Stimulated activated CD4-positive, alpha-beta T cell treated with anti-CD3 and anti-CD28 coated beads, Interleukin-12 subunit alpha, Interleukin-12 subunit beta, amount 100 ng/mL, for 4 hours (primary cell): Measurements from ENCODE around the gene OGG1.

Experiments
- DNase-seq: peaks from one replicate; pipeline ENCODE4 v3.0.0-alpha.2; 2020

The OGG1 gene

GRCh38 chr3:9749645-9750555 lies at the start of gene OGG1:
OGG1 (plus strand) TSS chr3:9749952; CDS start chr3:9750287, 335 bp downstream.
- DNase-seq, result peak; percentile 90

- no peak for DNase-seq
Observed at GRCh38 chr3:9700536-9700935, 49.2 kb upstream of the OGG1 start.

GRCh38 chr3:9701006-9701405 lies 48.7 kb upstream of the OGG1 start:
- DNase-seq, result no peak

- no peak for DNase-seq
Observed at GRCh38 chr3:9701711-9702110, 48.0 kb upstream of the OGG1 start.

- no peak for DNase-seq
Observed at GRCh38 chr3:9703240-9703639, 46.5 kb upstream of the OGG1 start.

GRCh38 chr3:9703736-9704346 lies 45.9 kb upstream of the OGG1 start, which contains the start of gene CPNE9:
CPNE9 (plus strand) TSS chr3:9703833; CDS start chr3:9703997, 164 bp downstream.
- no peak for DNase-seq

GRCh38 chr3:9704347-9705322 lies 45.1 kb upstream of the OGG1 start:
- DNase-seq, result peak; percentile 11

- no peak for DNase-seq
Observed at GRCh38 chr3:9710174-9710739, 39.5 kb upstream of the OGG1 start.

- DNase-seq, result no peak
Observed at GRCh38 chr3:9712415-9712814, 37.3 kb upstream of the OGG1 start.

GRCh38 chr3:9713142-9713541 lies 36.6 kb upstream of the OGG1 start:
- DNase-seq, result no peak

GRCh38 chr3:9715136-9715535 lies 34.6 kb upstream of the OGG1 start:
- DNase-seq, result no peak

GRCh38 chr3:9715764-9716437 lies 33.9 kb upstream of the OGG1 start:
- DNase-seq, result no peak

- no peak for DNase-seq
Observed at GRCh38 chr3:9716801-9717555, 32.8 kb upstream of the OGG1 start.

GRCh38 chr3:9717563-9717962 lies 32.2 kb upstream of the OGG1 start:
- no peak for DNase-seq

GRCh38 chr3:9718118-9718517 lies 31.6 kb upstream of the OGG1 start:
- no peak for DNase-seq

GRCh38 chr3:9721015-9721699 lies 28.6 kb upstream of the OGG1 start:
- no peak for DNase-seq

- no peak for DNase-seq
Observed at GRCh38 chr3:9721700-9722060, 28.1 kb upstream of the OGG1 start.

- DNase-seq, result no peak
Observed at GRCh38 chr3:9725775-9726515, 23.8 kb upstream of the OGG1 start.

GRCh38 chr3:9727041-9727595 lies 22.6 kb upstream of the OGG1 start:
- DNase-seq, result peak; percentile 25

- no peak for DNase-seq
Observed at GRCh38 chr3:9727743-9728142, 22.0 kb upstream of the OGG1 start.
